ENCODE results near the gene GRIK1.

Gene GRIK1

GRCh38 chr21:29786496-29787360 lies 153.1 kb downstream of the GRIK1 start:
- DNase-seq (ENCODE audit: low spot score), result no peak

- DNase-seq (ENCODE audit: low spot score), result no peak
These were observed 162.6 kb downstream of the GRIK1 start for GRCh38 chr21:29777160-29777559.

GRCh38 chr21:29775462-29775861 lies 164.3 kb downstream of the GRIK1 start:
- no peak for DNase-seq (ENCODE audit: low spot score)

GRCh38 chr21:29771491-29772066 lies 168.2 kb downstream of the GRIK1 start:
- no peak for DNase-seq (ENCODE audit: low spot score)

GRCh38 chr21:29763674-29764073 lies 176.1 kb downstream of the GRIK1 start:
- no peak for DNase-seq (ENCODE audit: low spot score)

GRCh38 chr21:29762570-29763082 lies 177.2 kb downstream of the GRIK1 start:
- no peak for DNase-seq (ENCODE audit: low spot score)

- DNase-seq (ENCODE audit: low spot score), result no peak
These were observed 186.6 kb downstream of the GRIK1 start for GRCh38 chr21:29753216-29753615.

GRCh38 chr21:29751473-29752185 lies 188.2 kb downstream of the GRIK1 start:
- no peak for DNase-seq (ENCODE audit: low spot score)

GRCh38 chr21:29749957-29750356 lies 189.8 kb downstream of the GRIK1 start:
- no peak for DNase-seq (ENCODE audit: low spot score)

- DNase-seq (ENCODE audit: low spot score), result no peak
These were observed 190.6 kb downstream of the GRIK1 start for GRCh38 chr21:29749223-29749622.

- no peak for DNase-seq (ENCODE audit: low spot score)
These were observed 191.2 kb downstream of the GRIK1 start for GRCh38 chr21:29748391-29749167.

- DNase-seq (ENCODE audit: low spot score), result no peak
These were observed 198.0 kb downstream of the GRIK1 start for GRCh38 chr21:29741761-29742160.

GRCh38 chr21:29739176-29739575 lies 200.6 kb downstream of the GRIK1 start:
- no peak for DNase-seq (ENCODE audit: low spot score)

- DNase-seq (ENCODE audit: low spot score), result no peak
These were observed 201.1 kb downstream of the GRIK1 start for GRCh38 chr21:29738730-29739129.

- no peak for DNase-seq (ENCODE audit: low spot score)
These were observed 202.6 kb downstream of the GRIK1 start for GRCh38 chr21:29737186-29737585.

- DNase-seq (ENCODE audit: low spot score), result no peak
These were observed 209.5 kb downstream of the GRIK1 start for GRCh38 chr21:29730281-29730680.

GRCh38 chr21:29726044-29726443 lies 213.8 kb downstream of the GRIK1 start:
- DNase-seq (ENCODE audit: low spot score), result no peak

GRCh38 chr21:29725025-29725736 lies 214.6 kb downstream of the GRIK1 start:
- DNase-seq (ENCODE audit: low spot score), result no peak

GRCh38 chr21:29721964-29722363 lies 217.8 kb downstream of the GRIK1 start:
- DNase-seq (ENCODE audit: low spot score), result no peak

- DNase-seq (ENCODE audit: low spot score), result no peak
These were observed 218.6 kb downstream of the GRIK1 start for GRCh38 chr21:29721221-29721620.

- DNase-seq (ENCODE audit: low spot score), result no peak
These were observed 220.3 kb downstream of the GRIK1 start for GRCh38 chr21:29719521-29719920.
